B cell (primary cell): ENCODE results near the gene IRAK2. TPM values are rescaled to one million over a fixed set of nuclear protein-coding genes. Genes with fewer than 3 reads are reported as not detected.

Experiments
- ATAC-seq: fragments of 200-7000 bp; cut with Tn5 transposase; one replicate; pipeline ENCODE4 v1.10.0; 2021; ENCODE audit warnings: low read depth, mild to moderate bottlenecking, moderate number of reproducible peaks, moderate library complexity
- CTCF ChIA-PET: fragments of 350-600 bp; sonication (Branson Sonifier 250); formaldehyde crosslinking; loops from one replicate; lab custom pipeline; 2021; ENCODE audit warnings: antibody characterized with exemption, inconsistent platforms; lab: Charles Lee
- POLR2A ChIA-PET: fragments of 350-600 bp; sonication (Branson Sonifier 250); formaldehyde crosslinking; loops from one replicate; lab custom pipeline; 2021; ENCODE audit warnings: antibody characterized with exemption; lab: Charles Lee
- DNase-seq: peaks from one replicate; pipeline ENCODE4 v3.0.0; 2013
- H2AFZ ChIP-seq: 2 replicates; pipeline ENCODE4 v1.6.1; 2012; ENCODE audit warnings: mild to moderate bottlenecking, low read depth, low read length; ENCODE audit not compliant: insufficient read depth, poor library complexity, severe bottlenecking
- H3K27ac ChIP-seq, 2 donors: 1 replicate in 1 of 2; 2 replicates in 1 of 2; pipeline ENCODE4 v1.5.1; 2012 to 2013; ENCODE audit warnings: low read length in 2 of 2, mild to moderate bottlenecking in 2 of 2, moderate library complexity in 1 of 2
- H3K27me3 ChIP-seq, 4 experiments: fragments of 200-600 bp in 1 of 4; sonication (generic) in 1 of 4; replicated peaks in 1 of 4; 1 replicate in 2 of 4; 2 replicates in 2 of 4; pipeline versions ENCODE4 v1.6.1 to v1.7.0; 2013 to 2016; ENCODE audit warnings: low read length in 3 of 4, mild to moderate bottlenecking in 2 of 4, mixed read lengths in 1 of 4, moderate library complexity in 1 of 4; ENCODE audit not compliant: insufficient read depth in 4 of 4, control insufficient read depth in 3 of 4; ENCODE audit errors: control extremely low read depth in 1 of 4
- H3K36me3 ChIP-seq, 2 experiments: replicated peaks in 1 of 2; 1 replicate in 1 of 2; 2 replicates in 1 of 2; pipeline versions ENCODE4 v1.6.1 to v1.7.1; 2013; ENCODE audit warnings: low read length in 1 of 2; ENCODE audit not compliant: insufficient read depth in 2 of 2, control insufficient read depth in 1 of 2; ENCODE audit errors: control extremely low read depth in 1 of 2, extremely low read depth in 1 of 2
- H3K4me1 ChIP-seq, 2 donors: fragments of 200-600 bp in 1 of 2; sonication (generic) in 1 of 2; 1 replicate in 1 of 2; 2 replicates in 1 of 2; pipeline versions ENCODE4 v1.5.1 to v1.6.1; 2013 to 2017; ENCODE audit warnings: low read length in 2 of 2; ENCODE audit not compliant: control insufficient read depth in 2 of 2, insufficient read depth in 2 of 2
- H3K4me2 ChIP-seq: replicated peaks from 2 replicates; pipeline ENCODE3; 2012; ENCODE audit warnings: mild to moderate bottlenecking, low read depth, low read length; ENCODE audit not compliant: poor library complexity, severe bottlenecking
- H3K4me3 ChIP-seq, 5 experiments: fragments of 200-600 bp in 1 of 5; sonication (generic) in 1 of 5; 1 replicate in 3 of 5; 2 replicates in 2 of 5; pipeline versions ENCODE4 v1.5.1 to v1.7.0; 2011 to 2016; ENCODE audit warnings: low read length in 4 of 5, mild to moderate bottlenecking in 4 of 5, low read depth in 2 of 5, control low read depth in 1 of 5, moderate library complexity in 1 of 5; ENCODE audit not compliant: insufficient read depth in 1 of 5; ENCODE audit errors: control extremely low read depth in 1 of 5, extremely low read depth in 1 of 5
- H3K79me2 ChIP-seq: fragments of 200-600 bp; sonication (generic); one replicate; pipeline ENCODE4 v1.6.0; 2016; ENCODE audit warnings: low read length; ENCODE audit not compliant: control insufficient read depth, insufficient read depth
- H3K9ac ChIP-seq: fragments of 200-600 bp; sonication (generic); 2 replicates; pipeline ENCODE4 v1.6.1; 2017; ENCODE audit warnings: mild to moderate bottlenecking, low read length, moderate library complexity
- H3K9me3 ChIP-seq, 3 donors: one replicate each; pipeline versions ENCODE4 v1.6.1 to v1.7.1; 2013; ENCODE audit warnings: low read length in 2 of 3; ENCODE audit not compliant: control insufficient read depth in 2 of 3, insufficient read depth in 1 of 3; ENCODE audit errors: control extremely low read depth in 1 of 3
- H4K20me1 ChIP-seq: 2 replicates; pipeline ENCODE4 v1.6.0; 2012; ENCODE audit warnings: mild to moderate bottlenecking, low read length; ENCODE audit not compliant: insufficient read depth, control insufficient read depth, poor library complexity, severe bottlenecking
- H3K27ac Mint-ChIP-seq: one replicate; pipeline ENCODE4 v1.8.0; 2021; ENCODE audit warnings: mixed read lengths
- H3K27me3 Mint-ChIP-seq: one replicate; pipeline ENCODE4 v1.8.0; 2021; ENCODE audit warnings: mixed read lengths
- H3K4me1 Mint-ChIP-seq: one replicate; pipeline ENCODE4 v1.8.0; 2021; ENCODE audit warnings: mixed read lengths
- H3K4me3 Mint-ChIP-seq: one replicate; pipeline ENCODE4 v1.8.0; 2021; ENCODE audit warnings: mixed read lengths
- H3K9me3 Mint-ChIP-seq: one replicate; pipeline ENCODE4 v1.8.0; 2022; ENCODE audit warnings: mixed read lengths; ENCODE audit not compliant: insufficient read depth
- EZH2 ChIP-seq: IDR thresholded peaks from 2 replicates; pipeline ENCODE4 v1.6.1; 2012; ENCODE audit warnings: borderline replicate concordance, low read depth, mild to moderate bottlenecking, moderate library complexity, low read length; ENCODE audit not compliant: insufficient read depth, poor library complexity, severe bottlenecking
- WGBS: methylation state at CpG from one replicate; pipeline ENCODE4 v1.1.5; 2013; ENCODE audit warnings: missing lambda C conversion rate; ENCODE audit not compliant: insufficient coverage; 5-methylcytosine and 5-hydroxymethylcytosine counted together
- intact Hi-C: fragments of 100-400 bp; cut with micrococcal nuclease; formaldehyde crosslinking; loops from one replicate; pipeline ENCODE4 v1.10.0; 2022
- polyA plus RNA-seq: library from polyadenylated mRNA; depleted of rRNA; stranded (reverse); fragments of >200 nt; gene quantifications from 2 replicates; pipeline ENCODE4 v1.2.3, GENCODE V29; 2012
- total RNA-seq, 2 donors: library from RNA; stranded (reverse); fragments of 120-200 nt in 1 of 2; gene quantifications; 1 replicate in 1 of 2; 2 replicates in 1 of 2; pipeline versions ENCODE4 v1.2.3 to v1.2.4, GENCODE V29; 2013 to 2022
- TF ChIP-seq, protein P1 (sequence below): fragments of 200-600 bp; IDR thresholded peaks from one replicate; pipeline ENCODE4 v1.8.0; 2022; ENCODE audit warnings: antibody characterized with exemption, mild to moderate bottlenecking

IRAK2 gene
- total and polyA plus RNA-seq, 2 donors (not counting 1 experiment from before 2014, with no cell fraction given): 11.8 to 23.2 TPM

DNA sequence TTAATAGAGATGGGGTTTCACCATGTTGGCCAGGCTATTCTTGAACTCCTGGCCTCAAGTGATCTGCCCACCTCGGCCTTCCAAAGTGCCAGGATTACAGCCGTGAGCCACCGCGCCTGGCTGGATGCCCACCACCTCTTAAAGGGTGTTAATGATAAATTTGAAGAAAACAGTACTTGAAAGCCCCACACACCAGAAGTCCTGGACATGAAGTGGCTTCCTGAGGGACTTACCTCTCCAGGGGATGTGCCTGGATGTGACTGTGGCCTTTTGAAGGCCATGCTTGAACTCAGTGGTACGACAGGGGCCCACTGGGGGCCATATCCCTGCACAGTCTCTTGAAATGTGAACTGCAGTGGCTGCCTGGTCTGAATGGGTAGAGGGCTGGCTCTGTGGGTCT lies 18.2 kb downstream of the IRAK2 start:
- no peak overlapping the region for H3K9ac ChIP-seq
- H3K4me3 ChIP-seq: no peak overlapping the region

GRCh38 chr3:10184250-10184649 lies 19.5 kb downstream of the IRAK2 start:
- no peak overlapping the region for H3K27ac ChIP-seq
- peaks cover 0 to 11% of the 10 kb centered on the region in 2 experiments for H3K36me3 ChIP-seq
- Mint-ChIP-seq H3K27ac (peak overlapping the region; percentile 46), H3K4me3 (no peak overlapping the region), H3K4me1 (peaks cover 49% of the 10 kb centered on the region), H3K9me3 (no peaks in the 10 kb centered on the region), H3K27me3 (no peaks in the 10 kb centered on the region)
- intact Hi-C loops: loop anchor here (5.0 kb wide), 1 partner anchor 38 kb away; no protein-coding TSS in a partner anchor
- H3K4me2 ChIP-seq: no peak overlapping the region
- POLR2A ChIA-PET: no interaction called here
- no peak overlapping the region for H2AFZ ChIP-seq
- H4K20me1 ChIP-seq: no peaks in the 10 kb centered on the region
- H3K27me3 ChIP-seq: no peaks in the 10 kb centered on the region
- peaks cover 40 to 59% of the 10 kb centered on the region in 2 donors for H3K4me1 ChIP-seq
- WGBS: no CpG with 5 or more reads among the region's 2 CpGs
- no peak for TF ChIP-seq EZH2
- TF ChIP-seq, protein P1, sequence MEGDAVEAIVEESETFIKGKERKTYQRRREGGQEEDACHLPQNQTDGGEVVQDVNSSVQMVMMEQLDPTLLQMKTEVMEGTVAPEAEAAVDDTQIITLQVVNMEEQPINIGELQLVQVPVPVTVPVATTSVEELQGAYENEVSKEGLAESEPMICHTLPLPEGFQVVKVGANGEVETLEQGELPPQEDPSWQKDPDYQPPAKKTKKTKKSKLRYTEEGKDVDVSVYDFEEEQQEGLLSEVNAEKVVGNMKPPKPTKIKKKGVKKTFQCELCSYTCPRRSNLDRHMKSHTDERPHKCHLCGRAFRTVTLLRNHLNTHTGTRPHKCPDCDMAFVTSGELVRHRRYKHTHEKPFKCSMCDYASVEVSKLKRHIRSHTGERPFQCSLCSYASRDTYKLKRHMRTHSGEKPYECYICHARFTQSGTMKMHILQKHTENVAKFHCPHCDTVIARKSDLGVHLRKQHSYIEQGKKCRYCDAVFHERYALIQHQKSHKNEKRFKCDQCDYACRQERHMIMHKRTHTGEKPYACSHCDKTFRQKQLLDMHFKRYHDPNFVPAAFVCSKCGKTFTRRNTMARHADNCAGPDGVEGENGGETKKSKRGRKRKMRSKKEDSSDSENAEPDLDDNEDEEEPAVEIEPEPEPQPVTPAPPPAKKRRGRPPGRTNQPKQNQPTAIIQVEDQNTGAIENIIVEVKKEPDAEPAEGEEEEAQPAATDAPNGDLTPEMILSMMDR: no peak
- no peak overlapping the region for H3K9ac ChIP-seq
- CTCF ChIA-PET: interaction anchor here (0.7 to 1.6 kb wide), 2 partner anchors 9 to 16 kb away, joined by 3 to 10 read pairs; no protein-coding TSS in a partner anchor
- peaks cover 48% of the 10 kb centered on the region for H3K79me2 ChIP-seq
- DNase-seq (no peak), ATAC-seq (no peak)
- no peaks in the 10 kb centered on the region for H3K9me3 ChIP-seq
- no peak overlapping the region for H3K4me3 ChIP-seq

More for the DNA sequence above, 18.2 kb downstream of the IRAK2 start:
- H3K4me1 Mint-ChIP-seq: peaks cover 44% of the 10 kb centered on the region
- H3K4me3 Mint-ChIP-seq: no peak overlapping the region
- Histone ChIP-seq H3K4me1 (peaks cover 35 to 51% of the 10 kb centered on the region in 2 donors), H3K9me3 (no peaks in the 10 kb centered on the region), H4K20me1 (no peaks in the 10 kb centered on the region), H3K4me2 (no peak overlapping the region), H3K27me3 (no peaks in the 10 kb centered on the region), H2AFZ (no peak overlapping the region), H3K27ac (no peak overlapping the region), H3K79me2 (peaks cover 41% of the 10 kb centered on the region), H3K36me3 (peaks cover 0 to 14% of the 10 kb centered on the region in 2 experiments)
- ATAC-seq: no peak
- CTCF ChIA-PET: interaction anchor here (1.5 kb wide), 1 partner anchor 12 kb away, joined by 3 read pairs; no protein-coding TSS in a partner anchor
- no peak for DNase-seq
- no peak for TF ChIP-seq EZH2
- TF ChIP-seq, protein P1: no peak
- no peaks in the 10 kb centered on the region for H3K9me3 Mint-ChIP-seq
- POLR2A ChIA-PET: interaction anchor here (0.7 kb wide), 1 partner anchor 39 kb away, joined by 3 read pairs; no protein-coding TSS in a partner anchor
- WGBS: 87% methylated on average over 1 of the region's 5 CpGs
- intact Hi-C loops: loop anchor here (5.0 kb wide), 1 partner anchor 39 kb away; no protein-coding TSS in a partner anchor
- H3K27me3 Mint-ChIP-seq: no peaks in the 10 kb centered on the region
- no peak overlapping the region for H3K27ac Mint-ChIP-seq
